UCSD-AML1 (cell line): Measurements from ENCODE around the gene IL34.
"Not testable (repeated sequence)": the region's sequence is repeated elsewhere in the genome, so short reads cannot be mapped to it uniquely, and the experiment has no call there.

Source experiments
- DNase-seq: peaks from one replicate; lab custom pipeline; 2025; ENCODE audit not compliant: unreplicated experiment; lab: John Stamatoyannopoulos, UW

IL34 gene

GRCh38 chr16:70646260-70647241 is at the start of gene IL34:
Gene IL34 (plus strand): TSS chr16:70646559. CDS start chr16:70646948, 389 bp downstream.
- DNase-seq = no peak

GRCh38 chr16:70597135-70597835 is 49.1 kb upstream of the IL34 start:
- no peak for DNase-seq

- DNase-seq = no peak
These were observed 47.3 kb upstream of the IL34 start for GRCh38 chr16:70598937-70599503.

- no peak for DNase-seq
These were observed 45.6 kb upstream of the IL34 start for GRCh38 chr16:70600730-70601129.

GRCh38 chr16:70601576-70602575 is 44.5 kb upstream of the IL34 start:
- DNase-seq = no peak

GRCh38 chr16:70602831-70603230 is 43.5 kb upstream of the IL34 start:
- no peak for DNase-seq

GRCh38 chr16:70604407-70605282 is 41.7 kb upstream of the IL34 start:
- DNase-seq = no peak

GRCh38 chr16:70605283-70605657 is 41.1 kb upstream of the IL34 start:
- DNase-seq = no peak

- DNase-seq = no peak
These were observed 37.8 kb upstream of the IL34 start for GRCh38 chr16:70608521-70608920.

GRCh38 chr16:70610273-70611223 is 35.8 kb upstream of the IL34 start:
- DNase-seq = no peak

GRCh38 chr16:70611224-70611598 is 35.1 kb upstream of the IL34 start:
- DNase-seq = no peak

- no peak for DNase-seq
These were observed 34.5 kb upstream of the IL34 start for GRCh38 chr16:70611785-70612303.

- DNase-seq = no peak
These were observed 33.4 kb upstream of the IL34 start for GRCh38 chr16:70612931-70613330.

- DNase-seq = no peak
These were observed 32.0 kb upstream of the IL34 start for GRCh38 chr16:70614208-70614951.

GRCh38 chr16:70615945-70616344 is 30.4 kb upstream of the IL34 start:
- DNase-seq = no peak

- DNase-seq = not testable (repeated sequence)
These were observed 24.5 kb upstream of the IL34 start for GRCh38 chr16:70621864-70622263.

GRCh38 chr16:70627696-70628095 is 18.7 kb upstream of the IL34 start:
- DNase-seq = no peak
